ENCODE results near the gene NFILZ.

NFILZ gene

GRCh38 chr19:8654591-8655339 is 24.3 kb downstream of the NFILZ start:
- H3K36me3 Mint-ChIP-seq = no peaks in the 10 kb centered on the region
- no peaks in the 10 kb centered on the region for H3K9me3 Mint-ChIP-seq
- H3K27ac Mint-ChIP-seq = no peak overlapping the region
- H3K4me1 Mint-ChIP-seq = peaks cover 14% of the 10 kb centered on the region
- peak overlapping the region; percentile 70 for H3K4me3 Mint-ChIP-seq
- H3K27me3 Mint-ChIP-seq = no peaks in the 10 kb centered on the region

- H3K27me3 Mint-ChIP-seq = no peaks in the 10 kb centered on the region
- no peak overlapping the region for H3K27ac Mint-ChIP-seq
- no peaks in the 10 kb centered on the region for H3K36me3 Mint-ChIP-seq
- no peaks in the 10 kb centered on the region for H3K9me3 Mint-ChIP-seq
- H3K4me3 Mint-ChIP-seq = peak overlapping the region; percentile 2
- H3K4me1 Mint-ChIP-seq = peaks cover 14% of the 10 kb centered on the region
Observed at GRCh38 chr19:8655340-8655709, 24.9 kb downstream of the NFILZ start.

DNA sequence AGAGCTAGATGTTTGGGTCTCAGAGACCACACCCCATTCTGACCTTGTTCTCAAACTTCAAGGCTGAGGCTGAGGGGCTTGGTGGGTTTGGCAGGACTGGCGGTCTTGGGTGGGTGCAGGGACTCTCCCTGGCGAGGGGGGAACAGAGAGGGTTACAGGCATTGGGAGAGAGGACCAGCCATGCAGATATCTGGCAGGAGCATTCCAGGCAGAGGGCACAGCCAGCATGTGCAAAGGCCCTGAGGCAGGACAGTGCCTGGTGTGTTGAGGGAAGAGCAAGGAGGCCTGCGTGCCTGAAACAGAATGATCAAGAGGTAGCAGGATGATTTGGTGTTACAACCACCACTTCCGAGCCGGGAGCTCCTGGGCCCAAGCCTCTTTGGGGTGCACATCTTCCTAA is 27.4 kb downstream of the NFILZ start:
- Mint-ChIP-seq H3K36me3 (no peaks in the 10 kb centered on the region), H3K27ac (no peak overlapping the region), H3K4me1 (peaks cover 20% of the 10 kb centered on the region), H3K9me3 (no peaks in the 10 kb centered on the region), H3K27me3 (no peaks in the 10 kb centered on the region), H3K4me3 (no peak overlapping the region)

DNA sequence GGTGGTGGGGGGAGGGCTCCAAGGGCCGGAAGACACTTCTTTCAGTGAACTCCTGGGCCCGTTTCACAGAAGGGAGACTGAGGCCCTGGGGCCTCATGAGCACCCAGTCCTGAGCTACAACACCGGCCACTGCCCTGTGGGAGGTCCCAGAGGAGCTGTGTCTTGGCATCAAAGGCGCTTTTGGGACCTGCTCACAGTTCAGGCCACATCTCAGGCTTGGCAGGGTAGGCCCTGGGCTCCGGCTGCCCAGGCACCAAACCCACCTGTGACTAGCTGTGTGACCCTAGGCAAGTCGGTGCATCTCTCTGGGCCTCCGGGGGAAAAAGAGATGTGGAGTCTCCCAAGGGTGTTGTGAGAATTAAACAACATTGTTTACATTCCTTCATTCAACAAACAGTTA is 29.5 kb downstream of the NFILZ start:
- Mint-ChIP-seq H3K27ac (no peak overlapping the region), H3K36me3 (no peaks in the 10 kb centered on the region), H3K4me3 (no peak overlapping the region)

DNA sequence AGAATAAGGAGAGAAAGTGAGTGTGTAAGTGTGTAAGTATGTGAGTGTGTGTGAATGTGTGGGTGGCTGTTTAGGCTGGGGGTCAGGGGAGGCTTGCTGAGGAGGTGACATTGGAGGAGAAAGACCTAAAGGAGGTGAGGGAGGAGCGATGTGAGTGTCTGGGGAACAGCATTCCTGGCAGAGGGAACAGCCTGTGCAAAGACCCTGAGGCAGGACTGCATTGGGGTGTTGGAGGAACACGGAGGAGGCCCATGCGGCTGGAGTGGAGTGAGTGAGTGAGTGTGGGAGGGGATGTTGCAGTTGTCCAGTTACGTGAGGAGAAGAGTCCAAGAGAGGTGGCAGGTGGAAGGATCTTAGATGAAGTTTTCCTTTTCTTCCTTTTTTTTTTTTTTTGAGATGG is 31.8 kb downstream of the NFILZ start:
- peak overlapping the region; percentile 31 for H3K27ac Mint-ChIP-seq
- H3K36me3 Mint-ChIP-seq = no peaks in the 10 kb centered on the region
- no peaks in the 10 kb centered on the region for H3K27me3 Mint-ChIP-seq
- H3K4me1 Mint-ChIP-seq = peaks cover 35% of the 10 kb centered on the region
- H3K4me3 Mint-ChIP-seq = no peak overlapping the region
- H3K9me3 Mint-ChIP-seq = no peaks in the 10 kb centered on the region

More for the DNA sequence above, 29.5 kb downstream of the NFILZ start:
- Mint-ChIP-seq H3K27me3 (no peaks in the 10 kb centered on the region), H3K9me3 (no peaks in the 10 kb centered on the region), H3K4me1 (peaks cover 29% of the 10 kb centered on the region)

DNA sequence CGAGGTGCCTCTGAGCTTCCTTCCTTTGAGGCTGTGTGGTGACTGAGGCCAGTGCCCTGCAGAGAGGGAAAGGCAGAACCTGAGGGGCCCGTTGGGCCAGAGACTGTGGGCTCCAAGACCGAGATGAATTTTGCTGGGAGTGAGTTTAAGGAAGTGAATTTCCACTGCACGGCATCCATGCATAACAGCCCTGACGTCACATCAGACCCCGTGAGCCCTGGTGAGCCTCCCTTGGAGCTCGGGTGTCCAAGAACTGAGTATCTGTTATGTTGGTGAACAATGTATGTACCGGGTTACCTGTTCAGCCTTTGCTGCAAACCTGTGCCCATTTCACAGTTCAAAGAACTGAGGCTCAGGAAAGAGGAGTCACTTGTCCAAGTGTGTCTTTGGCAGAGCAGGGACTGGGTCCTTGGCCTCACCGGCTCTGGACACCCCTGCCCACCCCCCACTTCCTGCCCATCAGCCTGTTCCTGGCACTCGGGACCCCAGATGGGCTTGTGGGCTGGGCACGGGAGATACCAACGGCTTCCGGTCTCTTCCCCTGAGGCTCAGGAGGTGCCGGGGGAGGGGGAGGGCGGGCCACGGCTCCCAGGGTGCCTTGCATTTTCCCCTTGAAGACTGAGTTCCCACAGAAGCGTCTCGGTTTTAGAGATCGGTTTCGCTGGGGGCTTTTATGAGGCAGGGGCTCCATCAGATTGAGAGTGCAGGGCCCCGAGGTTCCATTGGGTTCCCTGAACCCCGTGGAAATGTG is 33.7 kb downstream of the NFILZ start:
- Mint-ChIP-seq H3K4me3 (peak overlapping the region; percentile 43), H3K4me1 (peaks cover 42% of the 10 kb centered on the region), H3K27ac (no peak overlapping the region), H3K9me3 (no peaks in the 10 kb centered on the region), H3K36me3 (no peaks in the 10 kb centered on the region), H3K27me3 (no peaks in the 10 kb centered on the region)

- peaks cover 42% of the 10 kb centered on the region for H3K4me1 Mint-ChIP-seq
- H3K9me3 Mint-ChIP-seq = no peaks in the 10 kb centered on the region
- H3K27ac Mint-ChIP-seq = no peak overlapping the region
- H3K4me3 Mint-ChIP-seq = peak overlapping the region; percentile 0
- H3K27me3 Mint-ChIP-seq = no peaks in the 10 kb centered on the region
- no peaks in the 10 kb centered on the region for H3K36me3 Mint-ChIP-seq
Observed at GRCh38 chr19:8664671-8665057, 34.2 kb downstream of the NFILZ start.

DNA sequence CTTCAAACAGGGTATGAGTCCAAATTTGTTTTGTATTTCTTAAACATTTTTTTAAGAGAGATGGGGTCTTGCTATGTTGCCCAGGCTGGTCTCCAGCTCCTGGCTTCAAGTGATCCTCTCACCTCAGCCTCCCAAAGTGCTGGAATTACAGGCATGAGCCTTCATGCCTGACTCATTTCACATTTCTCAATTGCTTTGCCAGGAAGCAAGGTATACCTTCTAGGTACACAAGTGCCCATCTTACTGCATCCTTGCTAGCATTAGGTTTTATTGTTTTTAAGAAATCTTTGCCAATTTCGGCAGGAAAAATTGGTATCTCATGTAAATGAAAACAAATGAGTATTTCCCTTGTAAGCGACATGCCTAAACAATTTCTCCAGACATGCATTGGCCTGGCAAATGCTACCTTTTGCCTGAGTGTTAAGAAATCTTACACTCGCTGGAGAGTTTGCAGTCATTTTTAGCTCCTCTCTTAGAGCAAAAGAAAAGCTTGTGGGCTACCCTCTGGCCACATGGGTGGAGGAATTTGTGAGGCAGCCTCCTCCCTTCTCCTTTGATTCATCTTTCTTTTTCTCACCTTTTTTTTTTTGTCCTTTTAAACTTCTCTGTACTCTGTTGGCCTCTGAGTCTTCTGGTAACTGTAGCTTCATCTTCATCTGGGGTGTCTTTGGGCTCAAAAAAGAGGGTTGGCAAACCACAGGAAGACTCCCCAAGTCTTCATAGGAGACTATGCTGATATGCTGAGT is 35.2 kb downstream of the NFILZ start:
- Mint-ChIP-seq H3K27ac (no peak overlapping the region), H3K9me3 (no peaks in the 10 kb centered on the region), H3K27me3 (no peaks in the 10 kb centered on the region), H3K4me1 (peaks cover 42% of the 10 kb centered on the region), H3K4me3 (no peak overlapping the region), H3K36me3 (no peaks in the 10 kb centered on the region)

- H3K9me3 Mint-ChIP-seq = no peaks in the 10 kb centered on the region
- H3K27ac Mint-ChIP-seq = no peak overlapping the region
- H3K4me3 Mint-ChIP-seq = no peak overlapping the region
- H3K4me1 Mint-ChIP-seq = peaks cover 47% of the 10 kb centered on the region
- no peaks in the 10 kb centered on the region for H3K36me3 Mint-ChIP-seq
- H3K27me3 Mint-ChIP-seq = no peaks in the 10 kb centered on the region
Observed at GRCh38 chr19:8666814-8667405, 36.5 kb downstream of the NFILZ start.

- Mint-ChIP-seq H3K27ac (no peak overlapping the region), H3K36me3 (no peaks in the 10 kb centered on the region), H3K27me3 (no peaks in the 10 kb centered on the region), H3K4me1 (peaks cover 8% of the 10 kb centered on the region), H3K9me3 (no peaks in the 10 kb centered on the region), H3K4me3 (no peak overlapping the region)
Observed at GRCh38 chr19:8673276-8673891, 43.0 kb downstream of the NFILZ start.

- Mint-ChIP-seq H3K36me3 (peaks cover 2% of the 10 kb centered on the region), H3K9me3 (no peaks in the 10 kb centered on the region), H3K27me3 (no peaks in the 10 kb centered on the region), H3K27ac (no peak overlapping the region), H3K4me3 (no peak overlapping the region), H3K4me1 (peaks cover 6% of the 10 kb centered on the region)
Observed at GRCh38 chr19:8675066-8675465, 44.6 kb downstream of the NFILZ start.

DNA sequence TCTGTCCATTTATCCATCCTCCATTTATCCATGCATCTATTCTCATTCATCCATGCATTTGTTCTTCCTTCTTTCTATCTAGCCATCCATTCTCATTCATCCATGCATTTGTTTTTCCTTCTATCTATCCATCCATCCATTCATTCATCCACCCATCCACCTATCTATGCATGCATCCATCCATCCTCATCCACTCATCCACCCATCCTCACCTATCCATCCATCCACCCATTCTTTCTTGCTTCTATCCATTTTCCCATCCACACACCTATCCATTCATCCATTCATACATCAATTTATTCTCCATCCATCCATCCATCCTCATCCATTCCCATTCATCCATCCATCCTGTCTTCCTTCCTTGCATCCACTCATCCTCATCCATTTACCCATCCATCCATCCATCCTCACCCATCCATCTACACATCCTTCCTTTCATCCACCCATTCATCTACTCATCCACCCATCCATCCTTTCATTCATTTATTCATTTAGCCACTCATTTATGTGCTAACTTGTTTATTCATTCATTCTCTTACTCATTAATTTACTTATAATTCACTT is 47.9 kb downstream of the NFILZ start:
- no peaks in the 10 kb centered on the region for H3K27me3 Mint-ChIP-seq
- H3K9me3 Mint-ChIP-seq = no peaks in the 10 kb centered on the region
- no peak overlapping the region for H3K4me3 Mint-ChIP-seq
- H3K4me1 Mint-ChIP-seq = peaks cover 4% of the 10 kb centered on the region
- peaks cover 2% of the 10 kb centered on the region for H3K36me3 Mint-ChIP-seq
- peak overlapping the region; percentile 14 for H3K27ac Mint-ChIP-seq
